ENCODE results near the gene TRIB2. TPM values are rescaled to one million over a fixed set of nuclear protein-coding genes. Genes with fewer than 3 reads are reported as not detected.
A peak's percentile ranks its signal among the peaks of the same experiment; 100 is the strongest.

The TRIB2 gene
- total RNA-seq, 4 donors from 2014 or later = 22.7 to 54.2 (median 32.3) TPM

- whole genome bisulfite sequencing, 2 donors (ENCODE audit: low coverage in 1 of 2) = 89 to 90% methylated on average over 5 of the region's 5 CpGs
- peak overlapping the region in 1 of 4 donors; percentile 1 for H3K27ac ChIP-seq
- TF ChIP-seq CTCF (IDR thresholded peaks at IDR 0.05) = no peak
- TF ChIP-seq POLR2AphosphoS5 (IDR thresholded peaks at IDR 0.05) = no peak
- no peak for TF ChIP-seq POLR2A (IDR thresholded peaks at IDR 0.05)
- no peak for TF ChIP-seq EP300 (IDR thresholded peaks at IDR 0.05)
These were observed 34.7 kb upstream of the TRIB2 start for GRCh38 chr2:12682017-12682416.

GRCh38 chr2:12683457-12684100 is 33.2 kb upstream of the TRIB2 start:
- peaks cover 0 to 37% (median 3%) of the 10 kb centered on the region in 3 donors for H3K4me1 ChIP-seq
- peak overlapping the region in 3 of 4 donors; percentile 55 to 78 (median 69) for H3K27ac ChIP-seq
- no peaks in the 10 kb centered on the region for H3K27me3 ChIP-seq
- no peak for TF ChIP-seq POLR2A (IDR thresholded peaks at IDR 0.05)
- TF ChIP-seq POLR2AphosphoS5 (IDR thresholded peaks at IDR 0.05) = no peak
- H3K9me3 ChIP-seq = no peaks in the 10 kb centered on the region
- no peak for ATAC-seq
- 43 to 75% methylated on average over 5 to 6 of the region's 6 CpGs for WGBS, 2 donors (ENCODE audit: low coverage in 1 of 2)
- no peak overlapping the region for H3K4me3 ChIP-seq
- no peaks in the 10 kb centered on the region for H3K36me3 ChIP-seq

More at GRCh38 chr2:12682017-12682416, 34.7 kb upstream of the TRIB2 start:
- H3K27me3 ChIP-seq = no peaks in the 10 kb centered on the region
- H3K4me3 ChIP-seq = no peak overlapping the region
- peaks cover 0 to 37% (median 3%) of the 10 kb centered on the region in 3 donors for H3K4me1 ChIP-seq
- no peak for ATAC-seq
- H3K36me3 ChIP-seq = no peaks in the 10 kb centered on the region
- no peaks in the 10 kb centered on the region for H3K9me3 ChIP-seq

GRCh38 chr2:12684471-12684936 is 32.2 kb upstream of the TRIB2 start:
- peak; percentile 90 for ATAC-seq
- H3K27me3 ChIP-seq = no peaks in the 10 kb centered on the region
- WGBS, 2 donors (ENCODE audit: low coverage in 1 of 2) = 16 to 17% methylated on average over 5 of the region's 5 CpGs
- H3K27ac ChIP-seq = peak overlapping the region; percentile 26 to 78 (median 62)
- H3K4me3 ChIP-seq = no peak overlapping the region
- no peaks in the 10 kb centered on the region for H3K36me3 ChIP-seq
- TF ChIP-seq POLR2AphosphoS5 (IDR thresholded peaks at IDR 0.05) = peak; percentile 82
- no peak for TF ChIP-seq POLR2A (IDR thresholded peaks at IDR 0.05)
- no peaks in the 10 kb centered on the region for H3K9me3 ChIP-seq
- H3K4me1 ChIP-seq = peaks cover 0 to 37% (median 3%) of the 10 kb centered on the region in 3 donors

GRCh38 chr2:12685145-12685544 is 31.6 kb upstream of the TRIB2 start:
- TF ChIP-seq EP300 (IDR thresholded peaks at IDR 0.05) (no peak), POLR2A (IDR thresholded peaks at IDR 0.05) (no peak), CTCF (IDR thresholded peaks at IDR 0.05) (no peak), POLR2AphosphoS5 (IDR thresholded peaks at IDR 0.05) (no peak)
- H3K4me1 ChIP-seq = peaks cover 0 to 37% (median 3%) of the 10 kb centered on the region in 3 donors
- H3K4me3 ChIP-seq = no peak overlapping the region
- WGBS, 2 donors (ENCODE audit: low coverage in 1 of 2) = 60 to 63% methylated on average over 2 to 3 of the region's 3 CpGs
- H3K9me3 ChIP-seq = no peaks in the 10 kb centered on the region
- no peaks in the 10 kb centered on the region for H3K27me3 ChIP-seq
- ATAC-seq = no peak
- H3K27ac ChIP-seq = peak overlapping the region; percentile 26 to 78 (median 62)
- no peaks in the 10 kb centered on the region for H3K36me3 ChIP-seq

GRCh38 chr2:12685956-12686355 is 30.8 kb upstream of the TRIB2 start:
- peak overlapping the region in 2 of 4 donors; percentile 69 to 78 for H3K27ac ChIP-seq
- 100% methylated on average over 1 of the region's 6 CpGs for WGBS, 2 donors (ENCODE audit: low coverage in 1 of 2)
- no peak overlapping the region for H3K4me3 ChIP-seq
- H3K36me3 ChIP-seq = no peaks in the 10 kb centered on the region
- no peaks in the 10 kb centered on the region for H3K27me3 ChIP-seq
- no peak for TF ChIP-seq POLR2A (IDR thresholded peaks at IDR 0.05)
- no peaks in the 10 kb centered on the region for H3K9me3 ChIP-seq
- no peak for ATAC-seq
- H3K4me1 ChIP-seq = peaks cover 0 to 37% (median 3%) of the 10 kb centered on the region in 3 donors

GRCh38 chr2:12686708-12687283 is 29.9 kb upstream of the TRIB2 start:
- Histone ChIP-seq H3K9me3 (peaks cover 0 to 3% (median 0%) of the 10 kb centered on the region in 3 donors), H3K36me3 (no peaks in the 10 kb centered on the region), H3K27me3 (no peaks in the 10 kb centered on the region), H3K4me3 (no peak overlapping the region), H3K27ac (no peak overlapping the region), H3K4me1 (peaks cover 0 to 37% (median 3%) of the 10 kb centered on the region in 3 donors)
- WGBS, 2 donors (ENCODE audit: low coverage in 1 of 2) = 60 to 66% methylated on average over 4 to 5 of the region's 7 CpGs
- no peak for TF ChIP-seq POLR2AphosphoS5 (IDR thresholded peaks at IDR 0.05)
- no peak for TF ChIP-seq EP300 (IDR thresholded peaks at IDR 0.05)
- TF ChIP-seq POLR2A (IDR thresholded peaks at IDR 0.05) = no peak
- no peak for TF ChIP-seq CTCF (IDR thresholded peaks at IDR 0.05)
- ATAC-seq = no peak
